Omental fat pad (tissue), 4 donors: ENCODE measurements around the gene LRRFIP1. TPM values are rescaled to one million over a fixed set of nuclear protein-coding genes. Genes with fewer than 3 reads are reported as not detected.
"Not testable (repeated sequence)": the region's sequence is repeated elsewhere in the genome, so short reads cannot be mapped to it uniquely, and the experiment has no call there.

ENCODE experiments used
- ATAC-seq: fragments of 150-250 bp; one replicate; pipeline ENCODE4 v1.9.1; 2016; ENCODE audit warnings: mild to moderate bottlenecking, moderate library complexity; ENCODE audit not compliant: low FRiP score
- DNase-seq: peaks from one replicate; pipeline ENCODE4 v3.0.0-alpha.2; 2019; ENCODE audit warnings: low spot score
- total RNA-seq, 4 donors: library from RNA; depleted of rRNA; stranded (reverse); fragments of >200 nt; gene quantifications; one replicate each; pipeline ENCODE4 v1.1.0, GENCODE V29; 2016
- TF ChIP-seq, protein P1 (sequence below), 3 donors: fragments of 450-650 bp; IDR thresholded peaks; one replicate each; pipeline ENCODE4 v1.5.1; 2016 to 2017; ENCODE audit warnings: antibody characterized with exemption in 3 of 3, mild to moderate bottlenecking in 3 of 3, moderate library complexity in 2 of 3

The LRRFIP1 gene
- total RNA-seq, 4 donors from 2014 or later, result 90.0 to 257 (median 113) TPM

DNA sequence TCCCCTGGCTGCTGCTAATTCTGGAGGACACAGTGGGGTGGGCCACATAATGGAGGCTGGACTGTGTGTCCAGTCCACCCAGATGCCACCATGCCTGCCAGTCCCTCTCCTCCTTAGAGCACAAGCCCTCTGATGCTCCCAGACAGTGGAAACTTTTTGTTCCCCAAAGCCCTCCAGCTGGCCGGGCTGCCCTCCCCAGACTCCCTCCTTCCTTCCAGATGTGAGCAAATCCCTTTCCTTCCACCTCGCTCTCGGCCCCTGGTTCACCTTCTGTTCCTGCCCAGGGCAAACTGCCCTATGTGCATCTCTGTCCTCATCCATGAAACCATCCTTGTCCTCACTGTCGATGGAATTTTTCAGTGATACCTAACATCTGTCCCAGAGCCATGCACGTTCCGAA is 33.9 kb downstream of the LRRFIP1 start:
- DNase-seq (no peak), ATAC-seq (no peak)
- TF ChIP-seq, protein P1, sequence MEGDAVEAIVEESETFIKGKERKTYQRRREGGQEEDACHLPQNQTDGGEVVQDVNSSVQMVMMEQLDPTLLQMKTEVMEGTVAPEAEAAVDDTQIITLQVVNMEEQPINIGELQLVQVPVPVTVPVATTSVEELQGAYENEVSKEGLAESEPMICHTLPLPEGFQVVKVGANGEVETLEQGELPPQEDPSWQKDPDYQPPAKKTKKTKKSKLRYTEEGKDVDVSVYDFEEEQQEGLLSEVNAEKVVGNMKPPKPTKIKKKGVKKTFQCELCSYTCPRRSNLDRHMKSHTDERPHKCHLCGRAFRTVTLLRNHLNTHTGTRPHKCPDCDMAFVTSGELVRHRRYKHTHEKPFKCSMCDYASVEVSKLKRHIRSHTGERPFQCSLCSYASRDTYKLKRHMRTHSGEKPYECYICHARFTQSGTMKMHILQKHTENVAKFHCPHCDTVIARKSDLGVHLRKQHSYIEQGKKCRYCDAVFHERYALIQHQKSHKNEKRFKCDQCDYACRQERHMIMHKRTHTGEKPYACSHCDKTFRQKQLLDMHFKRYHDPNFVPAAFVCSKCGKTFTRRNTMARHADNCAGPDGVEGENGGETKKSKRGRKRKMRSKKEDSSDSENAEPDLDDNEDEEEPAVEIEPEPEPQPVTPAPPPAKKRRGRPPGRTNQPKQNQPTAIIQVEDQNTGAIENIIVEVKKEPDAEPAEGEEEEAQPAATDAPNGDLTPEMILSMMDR (IDR thresholded peaks at IDR 0.05), result no peak

DNA sequence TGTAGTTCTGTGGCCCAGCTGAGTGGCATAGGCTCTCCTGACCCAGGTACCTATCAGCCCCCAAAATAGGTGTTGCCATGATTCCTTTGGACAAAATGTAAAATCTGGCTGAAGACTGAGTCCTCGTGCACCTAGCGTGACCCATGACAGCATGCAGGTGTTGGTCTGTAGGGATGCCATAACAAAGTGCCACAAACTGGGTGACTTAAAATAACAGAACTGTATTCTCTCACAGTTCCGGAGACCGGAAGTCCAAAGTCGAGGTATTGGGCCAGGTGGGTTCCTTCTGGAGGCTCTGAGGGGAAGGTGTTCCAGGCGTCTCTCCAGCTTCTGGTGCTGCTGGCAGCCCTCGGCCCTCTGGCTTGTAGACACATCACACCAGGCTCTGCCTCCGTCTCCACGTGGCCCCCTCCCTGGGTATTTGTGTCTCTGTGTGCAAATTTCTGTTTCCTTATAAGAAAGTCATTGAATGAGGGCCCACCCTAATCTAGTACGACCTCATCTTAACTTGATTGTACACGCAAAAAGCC is 34.5 kb downstream of the LRRFIP1 start:
- no peak for DNase-seq
- TF ChIP-seq, protein P1 (IDR thresholded peaks at IDR 0.05), result no peak
- ATAC-seq, result no peak

DNA sequence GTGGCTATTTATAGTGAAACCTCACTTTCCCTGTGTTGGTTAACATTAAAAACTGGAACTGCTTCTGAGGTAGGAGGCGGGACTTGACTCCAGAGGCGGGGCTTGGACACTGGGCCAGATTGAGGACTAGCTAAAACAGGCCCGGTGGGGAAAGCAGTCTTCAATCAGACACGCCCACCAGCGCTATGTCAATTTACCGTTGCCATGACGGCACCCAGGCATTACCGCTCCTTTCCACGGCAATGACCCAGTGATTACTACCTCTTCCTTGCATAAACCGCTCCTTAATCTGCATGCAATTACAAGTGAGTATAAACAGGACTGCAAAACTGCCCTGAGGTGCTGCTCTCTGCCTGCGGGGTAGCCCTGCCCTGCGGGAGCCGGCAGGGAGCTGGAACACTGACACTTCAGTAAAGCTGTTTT is 35.3 kb downstream of the LRRFIP1 start:
- TF ChIP-seq, protein P1 (IDR thresholded peaks at IDR 0.05), result no peak
- ATAC-seq (peak; percentile 98), DNase-seq (peak; percentile 81)

DNA sequence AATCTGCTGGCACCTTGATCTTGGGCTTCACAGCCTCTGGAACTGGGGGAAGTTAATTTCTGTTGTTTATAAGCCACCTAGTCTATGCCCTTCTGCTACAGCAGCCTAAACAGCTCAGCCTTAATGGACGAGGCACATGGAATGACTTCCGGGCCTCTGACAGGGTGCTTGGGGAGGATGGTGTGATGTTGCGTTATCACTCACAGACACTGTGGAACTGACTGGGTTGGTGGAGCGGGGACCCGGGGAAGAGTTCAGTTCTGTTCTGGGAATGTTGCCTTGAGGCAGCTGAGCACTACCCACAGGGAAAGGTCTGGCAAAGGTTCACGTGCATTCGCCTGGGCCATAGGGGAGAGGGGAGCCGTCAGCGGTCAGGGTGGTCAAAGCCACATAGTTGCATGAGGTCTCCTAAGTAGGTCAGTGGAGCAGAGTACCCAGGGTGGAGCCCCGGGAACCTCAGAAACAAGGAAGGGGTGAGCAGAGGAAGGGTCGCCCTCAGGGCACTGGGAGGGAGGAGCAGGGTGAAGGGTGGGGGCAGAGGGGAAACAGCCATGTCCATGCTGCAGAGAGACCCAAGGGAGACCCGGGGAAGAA is 36.2 kb downstream of the LRRFIP1 start:
- no peak for ATAC-seq
- TF ChIP-seq, protein P1 (IDR thresholded peaks at IDR 0.05), result no peak
- no peak for DNase-seq

DNA sequence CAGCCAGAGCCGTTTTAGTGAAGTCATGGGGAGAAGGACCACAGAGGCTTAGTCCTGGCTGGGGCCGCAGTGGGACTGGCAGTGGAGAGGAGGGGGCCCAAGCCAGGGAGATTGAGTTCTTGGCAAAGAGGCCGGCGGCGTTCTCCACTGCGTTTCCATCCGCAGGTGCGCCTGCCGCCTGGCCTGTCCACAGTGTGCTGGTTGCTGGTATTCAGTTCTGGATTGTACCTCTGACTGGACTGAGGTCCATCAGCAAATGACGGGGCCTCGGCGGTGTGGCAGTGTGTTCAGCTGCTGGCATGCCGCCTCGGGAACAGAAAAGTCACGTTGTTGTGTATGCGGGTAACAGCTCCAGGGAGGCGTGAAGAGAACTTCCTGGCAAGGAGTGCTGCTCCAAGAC is 36.8 kb downstream of the LRRFIP1 start:
- TF ChIP-seq, protein P1 (IDR thresholded peaks at IDR 0.05), result no peak
- no peak for DNase-seq
- no peak for ATAC-seq

DNA sequence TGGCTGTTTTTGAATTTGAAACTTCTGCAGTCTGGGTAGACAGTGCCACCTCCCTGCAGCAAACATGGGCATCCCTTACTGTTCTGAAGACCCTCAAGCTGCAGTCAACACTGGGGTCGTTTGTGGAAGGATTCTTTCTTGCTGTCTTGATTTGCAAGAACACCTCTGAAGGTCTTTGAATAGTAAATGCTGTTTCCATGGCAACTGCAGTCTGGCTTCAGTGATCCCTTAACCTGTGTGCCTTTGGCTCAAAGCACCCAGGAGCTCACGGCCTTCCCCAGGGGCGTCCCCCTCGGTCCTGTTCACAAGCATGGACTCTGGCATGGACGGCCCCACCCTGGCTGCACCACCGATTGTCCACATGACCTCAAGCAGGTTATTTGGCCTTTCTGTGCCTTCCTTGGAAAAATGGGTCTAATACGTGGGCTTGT is 38.3 kb downstream of the LRRFIP1 start:
- no peak for ATAC-seq
- no peak for DNase-seq
- TF ChIP-seq, protein P1 (IDR thresholded peaks at IDR 0.05), result no peak

DNA sequence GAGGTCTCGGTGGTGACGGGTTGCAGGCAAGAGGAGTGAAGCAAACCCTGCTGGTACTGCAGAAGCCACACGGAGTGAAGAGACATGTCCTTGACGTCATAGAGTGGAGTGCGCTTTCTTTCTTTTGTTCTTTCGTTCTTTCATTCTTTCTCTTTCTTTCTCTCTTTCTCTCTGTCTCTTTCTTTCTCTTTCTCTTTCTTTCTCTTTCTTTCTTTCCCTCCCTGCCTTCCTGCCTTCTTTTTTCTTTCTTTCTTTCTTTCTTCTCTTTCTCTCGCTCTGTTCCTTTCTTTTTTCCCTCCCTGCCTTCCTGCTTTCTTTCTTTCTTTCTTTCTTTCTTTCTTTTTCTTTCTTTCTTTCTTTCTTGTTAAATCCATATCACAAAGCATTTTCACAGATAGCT is 39.2 kb downstream of the LRRFIP1 start:
- ATAC-seq, result no peak
- no peak for DNase-seq
- TF ChIP-seq, protein P1 (IDR thresholded peaks at IDR 0.05), result no peak

DNA sequence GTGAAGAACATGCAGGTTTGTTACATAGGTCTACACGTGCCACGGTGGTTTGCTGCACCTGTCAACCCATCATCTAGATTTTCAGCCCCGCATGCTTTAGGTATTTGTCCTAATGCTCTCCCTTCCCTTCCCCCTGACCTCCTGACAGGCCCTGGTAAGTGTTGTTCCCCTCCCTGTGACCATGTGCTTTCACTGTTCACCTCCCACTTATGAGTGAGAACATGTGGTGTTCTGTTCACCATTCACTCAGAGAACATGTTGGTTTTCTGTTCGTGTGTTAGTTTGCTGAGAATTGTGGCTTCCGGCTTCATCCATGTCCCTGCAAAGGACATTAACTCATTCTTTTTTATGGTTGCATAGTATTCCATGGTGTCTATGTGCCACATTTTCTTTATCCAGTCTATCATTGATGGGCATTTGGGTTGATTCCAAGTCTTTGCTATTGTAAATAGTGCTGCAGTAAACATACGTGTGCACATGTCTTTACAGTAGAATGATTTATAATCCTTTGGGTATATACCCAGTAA is 39.7 kb downstream of the LRRFIP1 start:
- ATAC-seq, DNase-seq: not testable (repeated sequence)
